ENCODE measurements around the gene TMPRSS15. TPM values are rescaled to one million over a fixed set of nuclear protein-coding genes. Genes with fewer than 3 reads are reported as not detected.

Gene TMPRSS15
- total RNA-seq, 1 donor from 2014 or later, result not detected

- intact Hi-C loops (cut with micrococcal nuclease), result no loop called here
These were observed 53.4 kb downstream of the TMPRSS15 start for GRCh38 chr21:18350216-18350615.

GRCh38 chr21:18349468-18349867 lies 54.1 kb downstream of the TMPRSS15 start:
- intact Hi-C loops (cut with micrococcal nuclease), result no loop called here

GRCh38 chr21:18340387-18340942 lies 63.1 kb downstream of the TMPRSS15 start:
- intact Hi-C loops (cut with micrococcal nuclease), result no loop called here

- intact Hi-C loops (cut with micrococcal nuclease), result no loop called here
These were observed 67.8 kb downstream of the TMPRSS15 start for GRCh38 chr21:18335651-18336236.

- intact Hi-C loops (cut with micrococcal nuclease), result no loop called here
These were observed 69.5 kb downstream of the TMPRSS15 start for GRCh38 chr21:18334066-18334465.

- intact Hi-C loops (cut with micrococcal nuclease), result no loop called here
These were observed 85.4 kb downstream of the TMPRSS15 start for GRCh38 chr21:18318156-18318555.

- intact Hi-C loops (cut with micrococcal nuclease), result no loop called here
These were observed 105.4 kb downstream of the TMPRSS15 start for GRCh38 chr21:18298228-18298627.

GRCh38 chr21:18294100-18294499 lies 109.5 kb downstream of the TMPRSS15 start:
- intact Hi-C loops (cut with micrococcal nuclease), result no loop called here

- intact Hi-C loops (cut with micrococcal nuclease), result no loop called here
These were observed 113.7 kb downstream of the TMPRSS15 start for GRCh38 chr21:18289876-18290275.

GRCh38 chr21:18285379-18285778 lies 118.2 kb downstream of the TMPRSS15 start:
- intact Hi-C loops (cut with micrococcal nuclease), result no loop called here

- intact Hi-C loops (cut with micrococcal nuclease), result no loop called here
These were observed 127.8 kb downstream of the TMPRSS15 start for GRCh38 chr21:18275781-18276180.

GRCh38 chr21:18274370-18274769 lies 129.2 kb downstream of the TMPRSS15 start:
- intact Hi-C loops (cut with micrococcal nuclease), result no loop called here

- intact Hi-C loops (cut with micrococcal nuclease), result no loop called here
These were observed 130.2 kb downstream of the TMPRSS15 start for GRCh38 chr21:18273400-18273799.

GRCh38 chr21:18269856-18270255 lies 133.7 kb downstream of the TMPRSS15 start:
- intact Hi-C loops (cut with micrococcal nuclease), result no loop called here

GRCh38 chr21:18268906-18269305 lies 134.7 kb downstream of the TMPRSS15 start:
- intact Hi-C loops (cut with micrococcal nuclease), result no loop called here

GRCh38 chr21:18267496-18267895 lies 136.1 kb downstream of the TMPRSS15 start:
- intact Hi-C loops (cut with micrococcal nuclease), result no loop called here

GRCh38 chr21:18265944-18266343 lies 137.6 kb downstream of the TMPRSS15 start:
- intact Hi-C loops (cut with micrococcal nuclease), result no loop called here

GRCh38 chr21:18253799-18254198 lies 149.8 kb downstream of the TMPRSS15 start:
- intact Hi-C loops (cut with micrococcal nuclease), result loop anchor here (5.0 kb wide), 1 partner anchor 461 kb away; no protein-coding TSS in a partner anchor

GRCh38 chr21:18253221-18253620 lies 150.4 kb downstream of the TMPRSS15 start:
- intact Hi-C loops (cut with micrococcal nuclease), result loop anchor here (5.0 kb wide), 1 partner anchor 461 kb away; no protein-coding TSS in a partner anchor

GRCh38 chr21:18252680-18253079 lies 150.9 kb downstream of the TMPRSS15 start:
- intact Hi-C loops (cut with micrococcal nuclease), result loop anchor here (5.0 kb wide), 1 partner anchor 460 kb away; no protein-coding TSS in a partner anchor

- intact Hi-C loops (cut with micrococcal nuclease), result loop anchor here (5.0 kb wide), 1 partner anchor 460 kb away; no protein-coding TSS in a partner anchor
These were observed 151.3 kb downstream of the TMPRSS15 start for GRCh38 chr21:18252256-18252655.

GRCh38 chr21:18251065-18251464 lies 152.5 kb downstream of the TMPRSS15 start:
- intact Hi-C loops (cut with micrococcal nuclease), result loop anchor here (5.0 kb wide), 1 partner anchor 459 kb away; no protein-coding TSS in a partner anchor

GRCh38 chr21:18249672-18250071 lies 153.9 kb downstream of the TMPRSS15 start:
- intact Hi-C loops (cut with micrococcal nuclease), result loop anchor here (5.0 kb wide), 2 partner anchors 457 to 562 kb away; no protein-coding TSS in a partner anchor
